Activated effector memory CD4-positive, alpha-beta T cell treated with Interleukin-2 at 50 U/mL for 16 hours (primary cell): Measurements from ENCODE around the gene BGN.

Experiments used
- DNase-seq: peaks from one replicate; pipeline ENCODE4 v3.0.0-alpha.2; 2020

Gene BGN

DNA sequence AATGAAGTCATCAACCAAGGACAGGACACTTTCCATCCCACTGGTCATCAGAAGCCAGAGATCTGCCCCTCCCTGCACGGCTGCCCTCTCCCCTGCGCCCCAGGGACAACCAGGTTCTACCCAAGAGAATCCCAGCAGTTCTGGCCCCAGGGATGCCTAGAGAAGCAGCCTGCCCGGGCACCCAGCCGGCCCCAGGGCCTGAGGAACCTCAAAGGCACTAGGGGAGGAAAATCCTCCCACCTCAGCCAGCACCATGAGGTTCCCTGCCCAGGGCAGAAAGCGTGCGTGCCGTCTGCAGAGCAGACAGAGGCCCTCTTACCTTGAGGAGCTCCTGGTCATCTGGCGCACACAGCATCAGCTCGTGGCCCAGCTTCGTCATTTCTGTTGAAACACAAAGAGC, 32.5 kb upstream of the BGN start:
- DNase-seq, result no peak

DNA sequence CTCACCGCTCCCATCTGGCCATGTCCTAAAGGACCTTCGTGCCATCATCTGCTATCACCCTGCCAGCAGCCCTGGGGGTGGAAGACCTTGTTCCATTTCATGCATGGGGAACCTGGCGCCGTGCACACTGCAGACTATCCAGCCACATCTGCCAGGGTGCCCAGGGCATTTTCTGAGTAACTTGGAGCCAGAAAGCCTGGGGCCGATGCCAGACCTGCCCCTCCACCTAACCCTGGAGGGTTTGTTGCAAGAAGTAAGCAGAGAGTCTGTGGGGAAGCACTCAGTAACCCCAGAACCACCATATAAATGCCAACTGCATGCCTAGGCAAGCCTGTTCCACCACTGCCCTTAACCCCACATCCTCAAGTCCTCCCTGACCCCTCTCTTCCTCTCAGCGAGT, 31.7 kb upstream of the BGN start:
- no peak for DNase-seq

DNA sequence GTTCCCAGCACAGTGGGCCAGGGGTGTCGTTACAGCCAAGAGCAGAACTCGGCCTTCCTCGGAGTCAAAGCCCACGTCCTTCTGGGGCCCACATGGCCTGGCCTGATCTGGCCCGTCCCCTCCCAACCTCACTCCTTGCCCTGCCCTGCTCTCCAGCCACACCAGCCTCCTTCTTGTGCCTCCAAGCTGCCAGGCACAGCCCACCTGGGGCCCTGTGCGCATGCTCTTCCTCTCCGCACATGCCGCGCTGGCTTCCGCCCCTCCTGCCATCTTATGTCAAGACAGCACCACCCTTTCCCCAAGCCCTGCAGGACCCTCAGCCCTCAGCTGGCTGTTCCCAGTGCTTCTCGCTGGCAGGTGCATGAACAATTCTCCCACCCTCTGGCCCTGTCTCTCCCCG, 31.2 kb upstream of the BGN start:
- no peak for DNase-seq

DNA sequence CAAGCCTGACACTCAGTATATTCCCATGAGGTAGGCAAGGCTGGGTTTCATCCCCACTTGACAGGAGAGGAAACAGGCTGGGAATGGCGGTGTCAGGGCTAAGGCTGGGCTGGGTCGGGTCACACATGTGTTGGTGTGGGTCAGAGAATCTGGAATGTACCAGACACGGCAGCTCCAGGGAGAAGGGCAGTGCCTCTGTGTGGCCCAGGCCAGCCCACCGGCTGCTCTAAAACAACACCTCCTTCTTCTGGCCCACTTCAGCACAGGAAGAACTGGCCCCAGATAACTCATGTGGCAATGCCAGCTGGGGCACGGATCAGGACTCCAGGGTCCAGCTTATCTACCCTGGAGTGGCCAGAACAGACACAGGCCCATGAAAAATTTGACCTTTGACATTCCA, 30.7 kb upstream of the BGN start:
- DNase-seq, result no peak

DNA sequence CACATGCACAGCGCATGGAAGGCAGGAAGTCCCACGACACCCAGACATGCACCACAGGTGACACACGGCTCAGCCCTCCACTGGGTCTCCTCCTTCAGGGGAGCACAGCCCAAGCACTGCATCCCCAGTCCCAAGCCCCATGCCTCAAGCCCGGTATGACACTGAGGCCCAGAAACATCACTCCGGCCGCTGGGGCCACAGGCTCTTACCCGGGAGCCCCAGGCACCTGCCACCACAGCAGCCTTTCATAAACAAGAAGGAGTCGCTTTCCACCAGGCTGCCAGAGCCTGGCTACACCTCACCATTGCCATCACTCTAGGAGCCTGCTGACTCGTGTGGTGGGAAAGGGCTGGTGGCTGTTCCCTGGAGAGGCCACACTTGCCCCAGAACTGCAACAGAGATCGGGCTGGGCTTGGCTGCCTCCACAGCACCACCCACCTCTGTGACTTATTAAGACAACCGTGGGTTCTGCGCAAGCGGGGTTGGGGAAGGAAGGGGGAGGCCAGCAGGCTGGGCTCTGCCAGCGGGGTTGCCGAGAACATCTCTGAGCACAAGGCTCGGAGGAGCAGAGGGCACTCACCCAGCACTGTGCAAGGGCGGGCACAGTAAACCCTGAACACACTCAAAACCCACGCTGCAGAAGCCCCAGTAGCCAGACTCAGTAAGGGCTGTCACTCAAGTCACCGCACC, 28.9 kb upstream of the BGN start:
- no peak for DNase-seq

DNA sequence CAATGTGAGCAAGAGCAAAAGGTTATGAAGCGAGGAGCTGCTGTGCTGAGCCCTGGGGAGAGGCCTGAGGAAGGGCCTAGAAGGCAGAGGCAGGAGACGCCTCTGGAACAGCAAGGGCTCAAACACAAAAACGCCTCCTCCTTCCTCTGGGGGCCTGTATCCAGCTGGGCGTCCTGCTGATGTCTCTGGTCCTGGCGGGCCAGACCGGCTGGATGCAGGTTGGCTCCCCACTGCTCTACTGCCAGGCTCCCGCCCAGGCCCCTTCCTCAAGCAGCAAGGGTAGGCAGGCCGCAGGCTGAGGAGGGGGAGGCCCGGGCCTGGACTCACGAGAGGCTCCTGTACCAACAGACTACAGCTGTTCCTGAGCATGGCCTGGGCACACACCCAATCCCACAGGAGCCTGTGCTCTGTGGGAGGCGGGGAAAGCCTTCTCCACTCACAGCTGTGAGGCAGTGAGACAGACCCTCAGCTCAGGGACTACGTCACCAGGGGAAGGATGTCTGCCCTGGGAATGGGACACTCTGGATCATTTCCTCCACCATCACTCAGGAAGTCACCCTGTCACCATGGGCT, 26.7 kb upstream of the BGN start:
- DNase-seq, result no peak

DNA sequence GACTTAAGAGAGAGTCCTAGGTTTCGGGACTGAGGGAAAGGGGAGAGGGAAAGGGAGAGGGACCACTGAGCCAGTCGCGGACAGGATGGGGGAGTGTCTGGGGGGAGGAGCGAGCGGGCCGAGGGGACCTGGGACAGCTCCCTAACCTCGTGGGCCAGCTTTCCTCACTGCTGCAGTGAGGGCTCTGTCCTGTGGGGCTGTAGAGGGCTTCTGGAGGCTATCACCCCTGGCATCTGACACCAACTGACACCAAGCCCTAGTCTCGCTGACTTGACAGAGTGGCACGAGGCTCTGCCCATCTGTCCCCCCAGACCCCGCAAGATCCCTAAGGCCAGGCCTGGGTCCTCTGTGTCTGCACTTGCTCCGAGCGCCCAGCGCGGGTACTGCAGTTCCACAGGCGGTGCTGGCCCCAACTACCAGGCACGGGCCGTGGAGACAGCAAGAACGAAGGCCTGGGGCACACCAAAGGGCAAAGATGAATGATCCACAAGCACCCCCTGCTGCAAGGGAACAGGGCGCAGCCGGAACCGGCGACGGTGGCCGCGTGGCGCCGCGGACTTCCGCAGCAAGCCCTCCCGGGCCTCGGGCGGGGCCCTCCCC, 24.9 kb upstream of the BGN start:
- DNase-seq, result no peak

DNA sequence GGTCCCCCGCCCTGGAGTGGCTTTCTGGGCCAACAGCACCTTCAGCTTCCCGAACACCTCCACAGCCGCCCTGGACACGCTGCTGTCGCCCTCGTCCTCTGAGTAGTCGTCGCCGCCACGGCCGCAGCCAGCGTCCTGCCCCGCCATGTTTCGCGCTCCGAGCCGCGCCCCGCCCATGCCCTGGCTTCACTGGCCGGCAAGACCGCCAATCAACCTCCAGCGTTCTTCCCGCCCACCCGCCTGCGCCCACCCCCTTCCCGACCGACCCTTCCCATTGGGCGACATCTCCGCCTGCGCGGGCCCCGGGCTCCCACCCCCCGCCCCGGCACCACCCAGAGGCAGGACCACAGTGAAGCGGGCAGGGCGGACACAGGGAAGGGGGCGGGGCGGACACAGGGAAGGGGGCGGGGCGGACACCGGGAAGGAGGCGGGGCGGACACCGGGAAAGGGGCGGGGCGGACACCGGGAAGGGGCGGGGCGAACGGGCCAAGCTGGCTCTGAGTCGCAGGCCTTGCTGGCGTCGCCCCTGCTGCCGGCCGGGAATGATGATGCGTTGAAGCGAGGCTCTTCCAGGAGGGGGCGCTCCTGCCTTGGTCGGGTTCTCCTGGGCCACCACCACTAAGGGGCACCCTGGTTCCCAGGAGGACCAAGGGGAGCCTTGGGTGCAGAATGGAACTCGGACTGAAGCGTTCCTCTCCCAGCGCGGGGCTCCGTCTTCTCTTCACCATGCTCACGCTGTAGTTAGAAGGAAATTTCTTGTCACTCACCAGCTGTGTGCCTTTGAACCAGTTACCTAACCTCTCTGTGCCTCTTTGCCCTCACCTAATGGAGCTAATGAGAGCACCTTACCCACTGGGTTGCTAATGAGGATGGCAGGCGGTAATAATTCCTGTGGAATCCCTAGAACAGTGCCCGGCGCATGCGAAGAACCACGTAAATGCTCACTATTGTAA, 24.1 kb upstream of the BGN start, which contains the start of gene HAUS7:
TSS of gene HAUS7 (minus strand) at position 166 of the 953 bp plus-strand sequence. CDS start at position 147, 19 bp downstream.
- peak; percentile 78 for DNase-seq

DNA sequence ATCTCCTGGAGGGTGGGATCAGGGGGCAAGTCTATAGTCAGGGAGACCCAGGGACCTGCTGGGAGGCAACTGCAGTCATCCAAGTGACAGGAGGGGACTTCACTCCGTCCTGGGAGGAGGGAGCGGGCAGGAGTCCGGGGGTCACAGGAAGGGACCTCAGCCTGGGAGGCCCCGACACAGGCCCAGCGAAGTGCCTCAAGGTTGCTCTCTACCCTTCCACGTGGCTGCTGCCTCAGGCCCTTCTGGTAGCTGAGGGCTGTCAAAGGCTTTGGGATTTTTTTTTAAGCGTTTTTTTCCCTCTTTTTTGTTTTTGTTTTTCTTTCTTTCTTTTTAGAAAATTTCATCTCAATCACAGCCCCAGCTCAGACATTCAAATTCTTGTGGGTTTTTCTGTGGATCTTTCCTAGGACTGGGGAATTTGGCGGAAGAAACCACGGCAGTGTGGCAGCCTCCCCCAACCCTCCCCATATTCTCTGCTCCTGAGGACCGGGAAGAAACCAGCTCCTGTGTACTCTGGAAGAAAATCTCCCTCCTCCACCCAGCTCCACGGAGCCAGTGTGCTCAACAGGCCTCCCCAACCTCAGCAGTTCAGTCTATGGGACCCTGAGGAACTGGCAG, 23.0 kb upstream of the BGN start:
- no peak for DNase-seq

DNA sequence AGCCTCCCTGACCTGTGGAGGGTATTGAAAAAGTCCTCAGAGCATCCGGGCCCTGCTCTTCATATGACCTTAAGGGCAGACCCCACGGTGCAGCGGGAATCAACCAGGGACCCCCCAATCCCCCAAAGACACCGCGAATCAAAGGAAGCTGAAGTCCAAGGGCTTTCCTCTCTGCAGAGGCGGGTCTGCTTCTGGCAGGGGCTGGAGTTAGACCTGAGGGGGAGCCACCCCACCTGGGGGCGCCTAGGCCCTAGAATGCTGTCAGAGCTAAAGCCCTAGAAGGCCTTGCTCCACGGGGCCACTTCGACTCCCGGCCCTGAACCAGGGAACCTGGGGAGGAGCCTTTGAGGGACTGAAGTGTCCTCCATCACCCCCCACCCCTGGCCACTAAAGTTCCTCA, 21.7 kb upstream of the BGN start:
- DNase-seq, result no peak

DNA sequence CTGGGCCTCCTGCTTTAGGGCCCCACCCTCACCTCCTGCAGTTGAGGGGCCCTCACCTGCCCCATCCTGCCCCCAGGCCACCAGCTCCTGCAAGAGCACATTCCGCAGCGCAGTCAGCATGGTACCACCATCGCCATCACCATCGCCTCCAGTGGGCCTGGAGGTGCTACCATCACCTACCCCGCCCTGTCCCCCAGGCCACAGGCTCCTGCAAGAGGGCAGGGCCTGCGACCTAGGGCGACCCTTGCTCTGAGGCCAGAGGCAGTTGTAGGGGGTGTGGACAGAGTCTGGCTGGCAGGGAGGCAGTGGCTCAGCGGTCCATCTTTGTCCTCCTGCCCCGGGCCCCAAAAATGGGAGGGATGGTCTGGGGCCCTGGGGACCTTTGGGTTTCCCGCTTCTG, 20.5 kb upstream of the BGN start:
- DNase-seq, result no peak

DNA sequence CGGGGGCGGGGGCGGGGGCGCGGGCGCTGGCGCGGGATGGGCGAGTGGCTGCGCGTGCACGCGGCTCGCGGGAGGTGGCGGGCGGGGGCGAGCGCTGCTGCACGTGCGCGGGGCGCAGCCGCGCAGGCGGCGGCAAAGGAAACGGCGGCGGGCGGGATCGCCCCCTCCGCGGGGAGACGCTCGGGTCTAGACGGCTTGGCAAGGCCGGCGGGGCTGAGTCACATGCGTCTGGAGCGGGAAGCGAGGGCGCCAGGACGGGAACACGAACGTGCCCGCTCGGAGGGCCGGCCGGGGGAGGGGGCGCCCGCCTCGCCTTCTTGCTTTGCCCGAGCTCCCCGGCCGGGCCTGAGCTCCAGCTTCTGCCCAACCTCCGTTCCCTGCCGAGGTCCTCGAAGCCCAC, 20.1 kb upstream of the BGN start:
- DNase-seq, result peak; percentile 27

DNA sequence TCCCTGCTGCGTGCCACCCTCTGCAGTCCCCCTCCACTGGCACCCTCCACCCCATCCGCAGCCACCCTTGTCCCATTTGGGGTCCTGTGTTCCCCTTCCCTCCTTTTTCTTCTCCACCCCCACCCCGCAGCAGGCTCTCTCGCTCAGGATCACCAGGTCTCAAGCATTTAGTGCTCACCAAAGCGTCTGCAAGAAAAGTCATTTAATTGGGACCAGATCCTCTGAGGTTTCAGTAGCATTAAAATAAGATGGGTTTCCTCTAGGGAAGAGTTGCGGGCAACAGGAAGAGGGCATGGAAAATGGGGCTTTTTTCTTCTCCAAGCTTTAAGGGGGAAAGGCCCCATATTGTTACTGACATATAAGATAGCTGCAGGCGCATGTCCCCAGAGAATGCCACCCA, 19.5 kb upstream of the BGN start:
- DNase-seq, result no peak

DNA sequence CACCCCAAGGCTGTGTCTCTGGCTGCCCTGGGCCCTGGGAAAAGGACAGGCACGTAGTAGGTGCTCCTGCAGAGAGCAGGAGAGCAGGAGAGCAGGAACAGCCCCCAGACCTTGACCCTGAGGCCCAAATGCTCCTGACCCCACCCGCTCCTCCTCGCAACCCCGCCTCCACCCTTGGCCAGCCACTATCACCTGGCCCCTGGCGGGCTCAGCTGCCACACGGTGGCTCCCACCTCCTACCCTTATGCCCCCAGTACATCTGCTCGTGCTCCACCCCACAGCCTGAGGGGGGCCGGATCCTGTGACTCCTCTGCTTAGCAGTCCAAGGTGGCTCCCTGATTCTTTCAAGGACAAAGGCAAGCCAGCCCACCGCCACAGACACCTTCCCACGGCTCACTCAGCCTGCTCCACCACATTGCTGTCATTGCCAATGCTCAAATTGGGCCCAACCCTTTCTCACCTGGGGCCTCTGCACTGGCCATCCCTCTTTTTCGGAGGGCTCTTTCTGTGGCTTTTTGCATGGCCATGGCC, 19.0 kb upstream of the BGN start:
- DNase-seq, result no peak

DNA sequence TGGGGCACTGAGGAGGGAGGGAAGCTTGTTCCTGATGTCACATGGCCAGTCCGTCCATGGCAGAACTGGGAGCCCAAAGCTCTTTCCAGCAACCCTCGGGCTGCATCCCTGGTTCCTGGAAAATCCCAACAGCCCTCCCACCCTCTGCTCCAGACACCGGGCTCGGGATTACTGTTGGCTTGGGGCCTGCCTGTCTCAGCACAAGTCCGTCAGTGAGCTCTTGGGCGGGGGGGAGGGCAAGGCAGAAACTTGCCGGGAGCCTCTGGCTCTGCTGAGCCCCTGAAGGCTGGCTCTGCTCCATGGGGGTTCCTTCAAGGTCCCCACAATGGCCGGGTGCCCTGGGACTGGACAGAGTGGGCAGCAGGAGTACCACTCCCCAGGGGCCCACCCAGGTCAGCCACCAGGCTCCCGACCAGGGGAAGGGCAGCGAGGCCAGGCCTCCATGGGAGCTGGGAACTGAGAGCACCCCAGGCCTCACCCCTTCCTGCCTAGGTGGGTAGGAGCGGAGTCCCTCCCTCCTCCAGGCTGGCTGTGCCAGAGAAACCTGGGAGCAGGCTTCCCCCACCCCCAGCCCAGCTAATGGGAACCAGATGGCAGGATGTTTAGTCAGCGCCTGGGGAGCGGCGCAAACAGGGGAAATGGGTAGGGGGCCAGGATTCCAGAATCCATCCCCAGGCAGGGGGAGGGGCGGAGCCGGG, 18.0 kb upstream of the BGN start:
- no peak for DNase-seq

DNA sequence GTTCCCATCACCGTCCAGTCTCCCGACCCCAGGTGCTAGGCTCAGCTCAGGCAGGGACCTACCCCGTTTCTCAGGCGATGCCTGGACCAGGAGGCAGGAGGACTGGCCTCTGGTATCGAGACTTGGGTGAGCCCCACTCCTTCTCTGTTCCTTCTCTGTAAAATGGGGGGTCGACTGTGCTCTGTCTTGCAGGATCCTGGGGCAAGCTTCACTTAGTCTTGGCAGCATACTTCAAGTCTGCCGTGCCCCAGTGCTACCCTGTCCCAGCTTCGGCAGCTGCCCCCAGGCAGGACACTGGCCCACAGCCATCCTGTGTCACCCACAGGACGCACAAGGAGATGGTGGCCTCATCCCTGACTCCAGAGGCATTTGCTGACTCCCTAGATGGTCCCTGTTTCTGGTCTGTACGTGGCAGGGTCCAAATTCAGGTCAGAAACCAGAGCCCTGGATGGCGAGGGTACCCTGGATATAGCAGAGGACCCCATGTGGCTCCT, 17.4 kb upstream of the BGN start:
- DNase-seq, result no peak

DNA sequence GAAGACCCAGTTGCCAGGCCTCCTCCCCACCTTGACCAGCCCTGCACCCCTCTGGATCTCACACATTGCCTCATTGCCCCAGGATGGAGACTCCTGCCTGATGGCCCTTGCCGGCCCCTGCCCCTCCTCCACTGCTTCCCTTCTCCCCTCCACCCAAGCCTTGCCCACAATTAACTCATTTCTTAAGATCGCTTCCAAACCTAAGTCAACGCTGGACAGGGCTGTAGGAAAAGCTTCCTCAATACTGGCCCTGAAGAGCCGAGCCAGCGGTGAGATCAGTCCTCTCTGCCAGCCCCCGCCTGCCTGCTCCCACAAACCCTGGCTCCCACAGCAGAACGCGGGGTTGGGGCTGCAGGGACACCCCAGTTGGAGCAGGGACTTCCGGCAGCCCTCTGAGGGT, 16.9 kb upstream of the BGN start:
- no peak for DNase-seq

DNA sequence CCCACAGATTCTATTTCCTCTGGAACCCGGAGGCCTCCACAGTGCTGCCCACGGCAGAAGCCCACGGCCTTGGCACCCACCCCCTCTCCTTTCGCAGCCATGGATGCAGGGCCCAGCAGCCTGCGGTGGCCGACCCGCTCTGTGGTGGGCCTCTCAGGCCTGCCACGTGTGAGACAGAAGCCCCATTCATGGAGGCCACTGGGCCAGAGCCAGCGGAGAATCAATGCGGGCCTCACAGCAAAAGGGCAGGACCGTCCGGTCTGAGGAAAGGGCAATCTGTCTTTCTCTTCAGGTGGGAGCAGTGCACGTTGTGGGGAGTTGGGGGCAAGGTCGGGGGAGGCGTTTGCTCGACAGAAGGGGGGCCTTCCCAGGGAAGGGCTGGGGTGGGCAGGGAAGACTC, 16.0 kb upstream of the BGN start:
- no peak for DNase-seq

DNA sequence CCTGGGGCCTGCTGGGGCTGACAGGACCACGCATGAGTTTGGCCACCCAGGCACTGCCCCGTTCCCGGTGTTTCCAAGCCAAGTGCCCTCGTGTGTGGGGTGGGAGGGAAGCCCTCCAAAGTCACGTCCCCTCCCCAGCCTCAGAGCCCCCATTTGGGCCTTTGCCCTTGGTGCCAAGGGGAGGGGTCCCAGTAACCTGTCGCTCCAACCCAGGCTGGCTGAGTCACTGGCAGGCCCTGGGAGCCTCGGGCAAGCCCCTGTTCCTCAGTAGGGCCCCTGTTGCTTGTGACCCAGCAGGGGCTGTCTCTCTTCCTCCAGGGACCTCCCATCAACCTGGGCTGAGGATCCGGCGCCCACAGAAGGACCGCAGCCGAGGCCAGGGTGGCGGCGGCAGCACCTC, 13.7 kb upstream of the BGN start:
- DNase-seq, result no peak

DNA sequence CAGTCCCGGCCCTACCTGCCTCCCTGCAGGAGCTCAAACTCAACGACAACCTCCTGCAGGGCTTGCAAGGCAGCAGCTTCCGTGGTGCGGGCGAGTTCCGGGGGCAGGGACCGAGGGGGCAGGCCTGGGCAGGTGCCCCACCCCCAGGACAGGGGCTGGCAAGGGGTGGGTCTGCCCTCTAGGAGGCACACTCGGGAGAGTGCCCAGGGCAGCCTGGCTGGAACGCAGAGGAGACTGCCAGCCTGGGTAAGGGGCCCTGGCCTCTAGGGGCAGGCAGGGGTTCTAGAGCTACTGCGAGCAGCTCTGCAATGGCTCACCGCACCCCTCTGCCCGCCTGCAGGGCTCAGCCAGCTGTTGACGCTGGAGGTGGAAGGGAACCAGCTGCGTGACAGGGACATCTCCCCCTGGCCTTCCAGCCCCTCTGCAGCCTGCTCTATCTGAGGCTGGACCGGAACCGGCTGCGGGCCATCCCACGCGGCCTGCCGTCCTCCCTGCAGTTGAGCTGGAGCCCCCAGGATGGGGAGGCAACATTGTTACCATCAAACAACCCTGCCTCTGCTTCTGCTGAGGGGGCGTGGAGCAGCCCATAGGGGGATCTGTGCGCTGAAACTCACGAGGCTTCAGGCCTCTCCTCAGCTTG, 12.3 kb upstream of the BGN start:
- no peak for DNase-seq

DNA sequence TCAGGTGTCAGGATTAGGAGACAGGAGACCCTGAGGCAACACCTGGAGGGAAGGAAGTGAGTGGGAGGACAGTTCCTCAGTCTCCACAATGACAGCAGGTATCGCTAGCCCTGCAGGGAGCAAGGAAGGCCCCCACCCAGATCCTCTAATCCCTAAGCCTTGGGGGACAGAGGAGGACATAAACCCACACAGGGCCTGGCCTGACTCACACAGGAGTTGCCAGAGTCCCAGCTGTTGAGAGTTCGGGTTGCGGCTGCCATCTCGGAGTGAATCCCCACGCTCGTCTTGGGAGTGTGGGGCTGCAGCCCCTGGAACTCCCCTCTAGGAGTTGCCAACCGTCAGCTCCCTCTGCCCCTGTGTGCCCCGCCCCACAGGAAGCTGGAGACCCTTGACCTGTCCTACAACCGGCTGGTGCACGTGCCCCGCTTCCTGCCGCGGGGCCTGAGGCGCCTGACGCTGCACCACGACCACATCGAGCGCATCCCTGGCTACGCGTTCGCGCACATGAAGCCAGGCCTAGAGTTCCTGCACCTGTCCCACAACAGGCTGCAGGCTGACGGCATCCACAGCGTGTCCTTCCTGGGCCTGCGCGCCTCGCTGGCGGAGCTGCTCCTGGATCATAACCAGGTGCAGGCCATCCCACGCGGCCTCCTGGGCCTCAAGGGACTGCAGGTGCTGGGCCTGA, 9.2 kb upstream of the BGN start:
- DNase-seq, result no peak
